Natural killer cell treated with Interleukin-12 subunit alpha and Interleukin-12 subunit beta and Interleukin-15 and Interleukin-18, amount 100 ng/mL, for 72 hours (primary cell): ENCODE data around the gene ADAMTSL2. TPM values are rescaled to one million over a fixed set of nuclear protein-coding genes. Genes with fewer than 3 reads are reported as not detected.

Experiments
- ATAC-seq, 2 donors: fragments of 150-1000 bp; cut with Tn5 transposase in 1 of 2; sonication (Bioruptor Pico), chemical (Tn5 transposase) in 1 of 2; 2 replicates each; pipeline ENCODE4 v1.10.0; 2021
- DNase-seq: peaks from one replicate; pipeline ENCODE4 v3.0.0; 2022; ENCODE audit warnings: low spot score
- H3K27ac Mint-ChIP-seq, 2 donors: 1 replicate in 1 of 2; 2 replicates in 1 of 2; pipeline ENCODE4 v1.8.0; 2022; ENCODE audit warnings: mixed read lengths in 2 of 2, mild to moderate bottlenecking in 1 of 2, moderate library complexity in 1 of 2
- H3K27me3 Mint-ChIP-seq, 2 donors: 1 replicate in 1 of 2; 2 replicates in 1 of 2; pipeline ENCODE4 v1.8.0; 2022; ENCODE audit warnings: mixed read lengths in 2 of 2
- H3K36me3 Mint-ChIP-seq: one replicate; pipeline ENCODE4 v1.8.0; 2022; ENCODE audit warnings: mixed read lengths
- H3K4me1 Mint-ChIP-seq, 2 donors: 1 replicate in 1 of 2; 2 replicates in 1 of 2; pipeline ENCODE4 v1.8.0; 2022; ENCODE audit warnings: low read depth in 2 of 2, mixed read lengths in 2 of 2, mild to moderate bottlenecking in 1 of 2
- H3K4me3 Mint-ChIP-seq: one replicate; pipeline ENCODE4 v1.8.0; 2022; ENCODE audit warnings: mixed read lengths
- H3K9me3 Mint-ChIP-seq: 2 replicates; pipeline ENCODE4 v1.8.0; 2022; ENCODE audit warnings: mixed read lengths
- total RNA-seq, 2 donors: library from RNA; stranded (reverse); gene quantifications; one replicate each; pipeline ENCODE4 v1.2.3, GENCODE V29; 2022

Gene ADAMTSL2
- total RNA-seq, 2 donors from 2014 or later: not detected

- no peak for ATAC-seq
- H3K4me1 Mint-ChIP-seq: peaks cover 0 to 4% of the 10 kb centered on the region in 2 donors
- H3K4me3 Mint-ChIP-seq: no peak overlapping the region
- H3K27me3 Mint-ChIP-seq: peaks cover 7 to 11% of the 10 kb centered on the region in 2 donors
- H3K9me3 Mint-ChIP-seq: peaks cover 4% of the 10 kb centered on the region
- no peak for DNase-seq
- H3K27ac Mint-ChIP-seq: no peak overlapping the region
- no peaks in the 10 kb centered on the region for H3K36me3 Mint-ChIP-seq
Measured at GRCh38 chr9:133587051-133587450, 52.5 kb downstream of the ADAMTSL2 start.

GRCh38 chr9:133587466-133587865 is 53.0 kb downstream of the ADAMTSL2 start:
- DNase-seq (no peak), ATAC-seq (no peak)
- H3K27ac Mint-ChIP-seq: no peak overlapping the region
- peaks cover 0 to 4% of the 10 kb centered on the region in 2 donors for H3K4me1 Mint-ChIP-seq
- peaks cover 7 to 11% of the 10 kb centered on the region in 2 donors for H3K27me3 Mint-ChIP-seq
- no peaks in the 10 kb centered on the region for H3K36me3 Mint-ChIP-seq
- H3K9me3 Mint-ChIP-seq: peaks cover 4% of the 10 kb centered on the region
- H3K4me3 Mint-ChIP-seq: no peak overlapping the region

GRCh38 chr9:133589454-133590227 is 55.1 kb downstream of the ADAMTSL2 start:
- Mint-ChIP-seq H3K36me3 (no peaks in the 10 kb centered on the region), H3K27ac (no peak overlapping the region), H3K9me3 (peaks cover 4% of the 10 kb centered on the region), H3K4me1 (peaks cover 0 to 4% of the 10 kb centered on the region in 2 donors), H3K4me3 (no peak overlapping the region), H3K27me3 (peaks cover 0 to 6% of the 10 kb centered on the region in 2 donors)
- no peak for DNase-seq
- ATAC-seq: no peak

GRCh38 chr9:133590231-133590855 is 55.8 kb downstream of the ADAMTSL2 start:
- Mint-ChIP-seq H3K9me3 (peaks cover 4% of the 10 kb centered on the region), H3K27me3 (peaks cover 0 to 6% of the 10 kb centered on the region in 2 donors), H3K36me3 (no peaks in the 10 kb centered on the region), H3K27ac (no peak overlapping the region), H3K4me3 (no peak overlapping the region), H3K4me1 (peaks cover 0 to 4% of the 10 kb centered on the region in 2 donors)
- no peak for ATAC-seq
- DNase-seq: no peak

- H3K27me3 Mint-ChIP-seq: peaks cover 0 to 6% of the 10 kb centered on the region in 2 donors
- no peaks in the 10 kb centered on the region for H3K36me3 Mint-ChIP-seq
- H3K9me3 Mint-ChIP-seq: peaks cover 4% of the 10 kb centered on the region
- no peak for ATAC-seq
- no peak overlapping the region for H3K4me3 Mint-ChIP-seq
- H3K27ac Mint-ChIP-seq: no peak overlapping the region
- DNase-seq: no peak
- H3K4me1 Mint-ChIP-seq: peaks cover 0 to 4% of the 10 kb centered on the region in 2 donors
Measured at GRCh38 chr9:133591116-133591910, 56.8 kb downstream of the ADAMTSL2 start.

GRCh38 chr9:133591985-133592384 is 57.5 kb downstream of the ADAMTSL2 start:
- DNase-seq (no peak), ATAC-seq (no peak)
- Mint-ChIP-seq H3K9me3 (peaks cover 6% of the 10 kb centered on the region), H3K27me3 (peaks cover 0 to 6% of the 10 kb centered on the region in 2 donors), H3K27ac (no peak overlapping the region), H3K4me3 (no peak overlapping the region), H3K4me1 (peaks cover 0 to 4% of the 10 kb centered on the region in 2 donors), H3K36me3 (peaks cover 4% of the 10 kb centered on the region)

GRCh38 chr9:133592731-133593409 is 58.4 kb downstream of the ADAMTSL2 start:
- Mint-ChIP-seq H3K27ac (no peak overlapping the region), H3K4me3 (no peak overlapping the region), H3K36me3 (peaks cover 10% of the 10 kb centered on the region), H3K4me1 (peaks cover 0 to 4% of the 10 kb centered on the region in 2 donors), H3K9me3 (peaks cover 13% of the 10 kb centered on the region), H3K27me3 (peaks cover 0 to 6% of the 10 kb centered on the region in 2 donors)
- ATAC-seq (no peak), DNase-seq (no peak)

GRCh38 chr9:133593587-133594253 is 59.2 kb downstream of the ADAMTSL2 start:
- ATAC-seq (peak in 1 of 2 donors; percentile 28), DNase-seq (no peak)
- no peak overlapping the region for H3K4me3 Mint-ChIP-seq
- peaks cover 10% of the 10 kb centered on the region for H3K36me3 Mint-ChIP-seq
- no peak overlapping the region for H3K27ac Mint-ChIP-seq
- H3K27me3 Mint-ChIP-seq: peaks cover 0 to 6% of the 10 kb centered on the region in 2 donors
- no peaks in the 10 kb centered on the region for H3K4me1 Mint-ChIP-seq
- H3K9me3 Mint-ChIP-seq: peaks cover 9% of the 10 kb centered on the region

- H3K4me1 Mint-ChIP-seq: no peaks in the 10 kb centered on the region
- H3K36me3 Mint-ChIP-seq: peaks cover 10% of the 10 kb centered on the region
Measured at GRCh38 chr9:133594310-133594709, 59.8 kb downstream of the ADAMTSL2 start.

GRCh38 chr9:133595910-133596309 is 61.4 kb downstream of the ADAMTSL2 start:
- no peak for ATAC-seq

More at GRCh38 chr9:133594310-133594709, 59.8 kb downstream of the ADAMTSL2 start:
- H3K9me3 Mint-ChIP-seq: peaks cover 9% of the 10 kb centered on the region
- no peak overlapping the region for H3K4me3 Mint-ChIP-seq
- no peak overlapping the region for H3K27ac Mint-ChIP-seq
- H3K27me3 Mint-ChIP-seq: peaks cover 0 to 6% of the 10 kb centered on the region in 2 donors
- ATAC-seq: no peak
- DNase-seq: no peak

GRCh38 chr9:133597316-133597957 is 62.9 kb downstream of the ADAMTSL2 start:
- H3K36me3 Mint-ChIP-seq: peaks cover 10% of the 10 kb centered on the region
- no peak overlapping the region for H3K4me3 Mint-ChIP-seq
- H3K4me1 Mint-ChIP-seq: no peaks in the 10 kb centered on the region
- peaks cover 0 to 6% of the 10 kb centered on the region in 2 donors for H3K27me3 Mint-ChIP-seq
- DNase-seq (no peak), ATAC-seq (no peak)
- peaks cover 9% of the 10 kb centered on the region for H3K9me3 Mint-ChIP-seq
- no peak overlapping the region for H3K27ac Mint-ChIP-seq

More at GRCh38 chr9:133595910-133596309, 61.4 kb downstream of the ADAMTSL2 start:
- no peak overlapping the region for H3K27ac Mint-ChIP-seq
- H3K4me3 Mint-ChIP-seq: no peak overlapping the region
- peaks cover 9% of the 10 kb centered on the region for H3K9me3 Mint-ChIP-seq
- peaks cover 10% of the 10 kb centered on the region for H3K36me3 Mint-ChIP-seq
- no peaks in the 10 kb centered on the region for H3K4me1 Mint-ChIP-seq
- H3K27me3 Mint-ChIP-seq: peaks cover 0 to 6% of the 10 kb centered on the region in 2 donors
- no peak for DNase-seq

- Mint-ChIP-seq H3K4me3 (no peak overlapping the region), H3K4me1 (peaks cover 0 to under 1% of the 10 kb centered on the region in 2 donors), H3K27ac (no peak overlapping the region), H3K27me3 (peaks cover 0 to 9% of the 10 kb centered on the region in 2 donors), H3K9me3 (peaks cover 9% of the 10 kb centered on the region), H3K36me3 (peaks cover 10% of the 10 kb centered on the region)
- ATAC-seq (no peak), DNase-seq (no peak)
Measured at GRCh38 chr9:133598978-133599377, 64.5 kb downstream of the ADAMTSL2 start.
